Panc1 (cell line): ENCODE results near the gene PAK6.

Experiments used
- CTCF ChIP-seq: fragments of 450-650 bp; IDR thresholded peaks from 2 replicates; pipeline ENCODE4 v1.5.1; 2017; ENCODE audit warnings: mild to moderate bottlenecking
- POLR2AphosphoS5 ChIP-seq: IDR thresholded peaks from 2 replicates; pipeline ENCODE4 v1.6.1; 2012; ENCODE audit warnings: mild to moderate bottlenecking, low read depth, low read length, moderate library complexity
- REST ChIP-seq, 2 experiments: IDR thresholded peaks; 2 replicates each; pipeline ENCODE4 v1.6.1; 2011 to 2012; ENCODE audit warnings: low read depth in 2 of 2, control low read depth in 1 of 2, low read length in 1 of 2, mild to moderate bottlenecking in 1 of 2, moderate library complexity in 1 of 2; ENCODE audit not compliant: insufficient read depth in 1 of 2

GRCh38 chr15:40235201-40235885 is 3.5 kb upstream of the PAK6 start:
- no peak for TF ChIP-seq CTCF
- TF ChIP-seq POLR2AphosphoS5 = no peak
- TF ChIP-seq REST (IDR thresholded peaks at IDR 0.05; ENCODE audit: insufficient read depth in 1 of 2, low read depth in 2 of 2, low read length in 1 of 2) = no peak
